GM12873 (cell line): ENCODE measurements around the gene LPAR2.

ENCODE experiments used
- TF ChIP-seq, protein P1 (sequence below): IDR thresholded peaks from 2 replicates; pipeline ENCODE4 v1.5.1; 2012; ENCODE audit warnings: low read depth, mild to moderate bottlenecking, moderate library complexity, low read length, control low read depth; ENCODE audit not compliant: insufficient read depth; ENCODE audit errors: missing control alignments

The LPAR2 gene

GRCh38 chr19:19651076-19651475 is 23.1 kb upstream of the LPAR2 start:
- TF ChIP-seq, protein P1, sequence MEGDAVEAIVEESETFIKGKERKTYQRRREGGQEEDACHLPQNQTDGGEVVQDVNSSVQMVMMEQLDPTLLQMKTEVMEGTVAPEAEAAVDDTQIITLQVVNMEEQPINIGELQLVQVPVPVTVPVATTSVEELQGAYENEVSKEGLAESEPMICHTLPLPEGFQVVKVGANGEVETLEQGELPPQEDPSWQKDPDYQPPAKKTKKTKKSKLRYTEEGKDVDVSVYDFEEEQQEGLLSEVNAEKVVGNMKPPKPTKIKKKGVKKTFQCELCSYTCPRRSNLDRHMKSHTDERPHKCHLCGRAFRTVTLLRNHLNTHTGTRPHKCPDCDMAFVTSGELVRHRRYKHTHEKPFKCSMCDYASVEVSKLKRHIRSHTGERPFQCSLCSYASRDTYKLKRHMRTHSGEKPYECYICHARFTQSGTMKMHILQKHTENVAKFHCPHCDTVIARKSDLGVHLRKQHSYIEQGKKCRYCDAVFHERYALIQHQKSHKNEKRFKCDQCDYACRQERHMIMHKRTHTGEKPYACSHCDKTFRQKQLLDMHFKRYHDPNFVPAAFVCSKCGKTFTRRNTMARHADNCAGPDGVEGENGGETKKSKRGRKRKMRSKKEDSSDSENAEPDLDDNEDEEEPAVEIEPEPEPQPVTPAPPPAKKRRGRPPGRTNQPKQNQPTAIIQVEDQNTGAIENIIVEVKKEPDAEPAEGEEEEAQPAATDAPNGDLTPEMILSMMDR = no peak

DNA sequence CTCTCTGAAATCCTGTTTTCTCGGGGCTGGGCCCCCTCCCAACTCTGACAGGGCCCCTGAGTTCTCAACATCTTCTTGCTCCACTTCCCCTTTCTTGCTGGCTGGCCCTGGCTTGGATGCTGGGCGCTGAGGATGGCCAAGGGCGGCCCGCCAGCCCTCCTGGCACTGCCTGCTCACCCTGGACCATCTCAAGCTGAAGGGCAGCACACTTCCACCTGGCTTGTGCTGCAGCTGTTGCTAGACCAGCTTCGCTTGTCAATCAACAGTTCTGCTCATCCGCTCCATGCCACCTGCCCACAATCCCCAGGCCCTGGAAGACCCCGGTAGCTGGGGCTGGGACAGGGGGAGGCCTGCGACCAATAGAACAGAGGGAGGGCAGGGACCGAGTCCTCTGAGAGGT is 22.3 kb upstream of the LPAR2 start:
- TF ChIP-seq, protein P1 = no peak

DNA sequence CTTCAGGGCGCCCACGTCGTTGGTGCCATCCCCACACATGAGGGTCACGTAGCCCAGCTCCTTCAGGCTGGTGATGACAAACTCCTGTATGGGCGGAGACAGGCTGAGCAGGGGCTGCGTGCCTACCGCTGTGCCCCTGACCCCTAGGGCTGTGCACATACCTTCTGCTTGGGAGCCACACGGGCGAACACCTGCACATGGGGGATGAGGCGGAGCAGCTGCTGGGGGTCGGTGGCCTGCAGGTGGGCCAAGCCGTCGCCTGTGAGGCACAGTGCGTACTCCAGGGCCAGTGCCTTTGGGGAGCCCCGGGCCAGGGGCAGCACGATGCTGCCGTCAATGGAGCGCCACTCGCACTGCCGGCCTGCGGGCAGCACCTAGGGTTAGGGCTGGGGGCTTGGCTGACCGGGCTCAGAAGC is 21.6 kb upstream of the LPAR2 start:
- TF ChIP-seq, protein P1 = no peak

DNA sequence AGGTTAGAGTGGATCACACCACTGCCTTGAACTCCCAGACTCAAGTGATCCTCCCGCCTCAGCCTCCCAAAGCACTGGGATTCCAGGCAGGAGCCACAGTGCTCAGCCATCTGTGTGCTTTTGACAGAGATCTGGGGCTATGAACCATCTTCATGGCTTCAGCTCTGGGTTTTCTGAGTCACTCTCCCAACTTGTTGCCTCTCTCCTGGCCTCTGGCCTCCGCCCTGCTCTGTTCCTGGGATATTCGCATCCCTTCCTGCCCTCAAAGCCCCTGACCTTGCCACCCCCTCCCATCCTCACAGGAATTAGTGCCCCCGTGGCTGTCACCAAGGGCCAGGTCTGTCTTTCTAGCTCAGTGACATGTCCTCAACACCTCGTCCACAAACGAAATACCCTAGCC is 21.1 kb upstream of the LPAR2 start:
- TF ChIP-seq, protein P1 = no peak

GRCh38 chr19:19647037-19647835 is 19.2 kb upstream of the LPAR2 start:
- TF ChIP-seq, protein P1 = no peak

DNA sequence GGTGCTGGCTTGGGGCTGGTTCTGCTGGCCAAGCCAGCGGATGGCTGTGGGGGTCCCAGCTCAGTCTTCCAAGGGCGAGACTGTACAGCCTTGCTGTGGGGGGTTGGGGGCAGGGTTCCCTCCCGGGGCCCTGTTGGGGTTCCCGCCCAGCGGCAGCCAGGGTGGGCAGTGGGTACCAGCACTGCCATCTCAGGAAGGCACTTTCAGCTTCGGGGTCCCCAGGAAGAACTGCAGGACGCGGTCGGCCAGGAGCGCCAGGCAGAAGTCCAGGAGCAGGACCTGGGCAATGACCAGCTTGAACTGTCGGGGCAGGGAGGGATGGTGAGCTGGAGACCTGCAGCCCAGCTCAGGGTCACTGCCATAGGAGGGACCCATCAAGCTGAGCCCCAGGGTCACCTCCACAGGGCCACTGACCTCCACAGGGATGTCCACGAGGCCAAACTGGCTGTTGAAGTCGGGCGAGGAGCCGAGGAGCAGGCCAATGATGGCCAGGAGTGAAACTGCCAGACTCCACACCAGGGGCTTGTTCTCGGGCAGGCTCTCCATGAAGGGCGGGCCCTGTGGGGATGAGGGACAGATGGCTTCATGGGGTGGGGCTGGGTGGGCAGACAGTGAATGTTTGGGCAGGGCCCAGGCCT is 17.3 kb upstream of the LPAR2 start:
- TF ChIP-seq, protein P1 = no peak

DNA sequence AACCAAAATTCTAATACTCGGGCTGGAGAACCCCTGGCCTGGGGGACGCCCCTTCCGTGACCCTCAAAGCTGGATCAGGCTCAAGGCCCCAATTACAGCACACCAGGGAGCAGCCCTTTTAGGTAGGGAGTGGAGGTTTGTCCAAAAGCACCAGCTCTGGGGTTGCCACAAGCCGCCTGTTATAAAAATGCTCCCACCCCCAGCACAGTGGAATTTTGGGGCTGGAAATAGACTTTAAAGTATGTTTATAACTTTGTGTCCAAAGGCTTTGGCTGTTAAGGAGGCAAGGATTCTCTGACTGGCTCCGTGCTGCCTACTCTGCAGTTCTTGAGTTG is 16.0 kb upstream of the LPAR2 start:
- TF ChIP-seq, protein P1 = no peak
